SK-N-SH treated with all-trans-retinoic acid at 6 μM for 48 hours (cell line): ENCODE results near the gene PLXNA4.

Experiments used
- CSDC2 ChIP-seq: fragments of 250-450 bp; sonication (Bioruptor Pico); IDR thresholded peaks from 2 replicates; pipeline ENCODE4 v1.5.0; 2020; ENCODE audit warnings: mild to moderate bottlenecking, moderate library complexity
- ESRRG ChIP-seq: fragments of 250-450 bp; sonication (Bioruptor Pico); IDR thresholded peaks from 2 replicates; pipeline ENCODE4 v1.6.1; 2021; ENCODE audit warnings: mild to moderate bottlenecking
- PATZ1 ChIP-seq: fragments of 250-450 bp; sonication (Bioruptor Pico); IDR thresholded peaks from 2 replicates; pipeline ENCODE4 v1.8.0; 2020; ENCODE audit warnings: mild to moderate bottlenecking, moderate library complexity, borderline replicate concordance
- SNAI2 ChIP-seq: fragments of 250-450 bp; sonication (Bioruptor Pico); IDR thresholded peaks from 2 replicates; pipeline ENCODE4 v1.5.0; 2020; ENCODE audit warnings: mild to moderate bottlenecking, moderate library complexity
- TCF4 ChIP-seq: fragments of 250-450 bp; sonication (Bioruptor Pico); IDR thresholded peaks from 2 replicates; pipeline ENCODE4 v1.8.0; 2021; ENCODE audit warnings: mild to moderate bottlenecking, moderate library complexity, borderline replicate concordance
- ZFP3 ChIP-seq: fragments of 250-450 bp; sonication (Bioruptor Pico); IDR thresholded peaks from 2 replicates; pipeline ENCODE4 v1.5.0; 2020; ENCODE audit warnings: mild to moderate bottlenecking, moderate library complexity
- ZFP30 ChIP-seq: fragments of 450-650 bp; formaldehyde crosslinking; IDR thresholded peaks from 2 replicates; pipeline ENCODE4 v1.5.0; 2022; ENCODE audit warnings: mild to moderate bottlenecking, moderate library complexity
- ZNF565 ChIP-seq: fragments of 450-650 bp; formaldehyde crosslinking; conservative IDR thresholded peaks from 2 replicates; pipeline ENCODE4 v1.5.0; 2020; ENCODE audit warnings: low read depth, mild to moderate bottlenecking, moderate library complexity
- ZNF70 ChIP-seq: fragments of 450-650 bp; formaldehyde crosslinking; IDR thresholded peaks from 2 replicates; pipeline ENCODE4 v1.5.0; 2020; ENCODE audit warnings: mild to moderate bottlenecking, moderate library complexity
- TF ChIP-seq, protein P1 (sequence below): fragments of 250-450 bp; sonication (Bioruptor Pico); IDR thresholded peaks from 2 replicates; pipeline ENCODE4 v1.8.0; 2021; ENCODE audit warnings: low read depth, mild to moderate bottlenecking, moderate library complexity, borderline replicate concordance
- TF ChIP-seq, protein P2 (sequence below): fragments of 250-450 bp; sonication (Bioruptor Pico); IDR thresholded peaks from 2 replicates; pipeline ENCODE4 v1.5.1; 2020; ENCODE audit warnings: low read depth, mild to moderate bottlenecking, moderate library complexity

DNA sequence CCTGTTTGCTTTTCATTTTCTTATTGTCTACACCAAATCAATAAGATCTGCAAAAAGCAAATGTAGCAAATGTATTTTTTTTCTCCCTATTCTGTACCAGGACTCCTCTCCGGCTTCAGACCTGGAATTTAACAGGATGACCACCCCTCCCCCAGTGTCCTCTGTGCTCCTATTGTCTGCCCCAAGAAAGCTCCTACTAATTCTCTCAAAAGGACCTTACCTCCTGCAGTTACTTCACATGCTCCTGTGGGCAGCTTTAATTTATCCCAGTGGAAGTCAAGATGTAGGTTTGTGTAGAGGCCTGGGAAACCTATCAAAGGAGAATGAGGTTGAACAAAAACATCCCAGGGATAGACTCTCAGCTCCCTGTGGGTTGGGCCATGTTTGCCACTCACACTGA, 31.3 kb downstream of the PLXNA4 start:
- TF ChIP-seq ZFP30 (CRISPR knock-in tag): no peak
- TF ChIP-seq, protein P1, sequence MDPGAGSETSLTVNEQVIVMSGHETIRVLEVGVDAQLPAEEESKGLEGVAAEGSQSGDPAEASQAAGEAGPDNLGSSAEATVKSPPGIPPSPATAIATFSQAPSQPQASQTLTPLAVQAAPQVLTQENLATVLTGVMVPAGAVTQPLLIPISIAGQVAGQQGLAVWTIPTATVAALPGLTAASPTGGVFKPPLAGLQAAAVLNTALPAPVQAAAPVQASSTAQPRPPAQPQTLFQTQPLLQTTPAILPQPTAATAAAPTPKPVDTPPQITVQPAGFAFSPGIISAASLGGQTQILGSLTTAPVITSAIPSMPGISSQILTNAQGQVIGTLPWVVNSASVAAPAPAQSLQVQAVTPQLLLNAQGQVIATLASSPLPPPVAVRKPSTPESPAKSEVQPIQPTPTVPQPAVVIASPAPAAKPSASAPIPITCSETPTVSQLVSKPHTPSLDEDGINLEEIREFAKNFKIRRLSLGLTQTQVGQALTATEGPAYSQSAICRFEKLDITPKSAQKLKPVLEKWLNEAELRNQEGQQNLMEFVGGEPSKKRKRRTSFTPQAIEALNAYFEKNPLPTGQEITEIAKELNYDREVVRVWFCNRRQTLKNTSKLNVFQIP (CRISPR knock-in tag): no peak
- no peak for TF ChIP-seq ZNF70
- TF ChIP-seq, protein P2, sequence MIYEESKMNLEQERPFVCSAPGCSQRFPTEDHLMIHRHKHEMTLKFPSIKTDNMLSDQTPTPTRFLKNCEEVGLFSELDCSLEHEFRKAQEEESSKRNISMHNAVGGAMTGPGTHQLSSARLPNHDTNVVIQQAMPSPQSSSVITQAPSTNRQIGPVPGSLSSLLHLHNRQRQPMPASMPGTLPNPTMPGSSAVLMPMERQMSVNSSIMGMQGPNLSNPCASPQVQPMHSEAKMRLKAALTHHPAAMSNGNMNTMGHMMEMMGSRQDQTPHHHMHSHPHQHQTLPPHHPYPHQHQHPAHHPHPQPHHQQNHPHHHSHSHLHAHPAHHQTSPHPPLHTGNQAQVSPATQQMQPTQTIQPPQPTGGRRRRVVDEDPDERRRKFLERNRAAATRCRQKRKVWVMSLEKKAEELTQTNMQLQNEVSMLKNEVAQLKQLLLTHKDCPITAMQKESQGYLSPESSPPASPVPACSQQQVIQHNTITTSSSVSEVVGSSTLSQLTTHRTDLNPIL (CRISPR knock-in tag): no peak
- no peak for TF ChIP-seq PATZ1 (CRISPR knock-in tag)
- no peak for TF ChIP-seq SNAI2 (CRISPR knock-in tag)
- TF ChIP-seq ZNF565: no peak
- TF ChIP-seq ESRRG (CRISPR knock-in tag): no peak
- no peak for TF ChIP-seq CSDC2 (CRISPR knock-in tag)
- no peak for TF ChIP-seq TCF4 (CRISPR knock-in tag)
- TF ChIP-seq ZFP3 (CRISPR knock-in tag): no peak
